Effector memory CD8-positive, alpha-beta T cell (primary cell): Measurements from ENCODE around the gene TEKTIP1.

Source experiments
- ATAC-seq: fragments of 150-1000 bp; cut with Tn5 transposase; replicated peaks from 2 replicates; pipeline ENCODE4 v1.10.0; 2021; ENCODE audit warnings: mild to moderate bottlenecking, moderate library complexity
- DNase-seq, 3 experiments: peaks; one replicate each; pipeline ENCODE4 v3.0.0; 2021
- H3K27ac Mint-ChIP-seq, 2 donors: one replicate each; pipeline ENCODE4 v1.8.0; 2022; ENCODE audit warnings: mild to moderate bottlenecking in 2 of 2, mixed read lengths in 2 of 2, moderate library complexity in 2 of 2
- H3K27me3 Mint-ChIP-seq, 2 donors: one replicate each; pipeline ENCODE4 v1.8.0; 2022; ENCODE audit warnings: mixed read lengths in 2 of 2
- H3K36me3 Mint-ChIP-seq: one replicate; pipeline ENCODE4 v1.8.0; 2022; ENCODE audit warnings: mild to moderate bottlenecking, moderate library complexity, mixed read lengths; ENCODE audit not compliant: insufficient read depth
- H3K4me1 Mint-ChIP-seq, 2 donors: one replicate each; pipeline ENCODE4 v1.8.0; 2022; ENCODE audit warnings: low read depth in 2 of 2, mixed read lengths in 2 of 2
- H3K4me3 Mint-ChIP-seq, 2 donors: one replicate each; pipeline ENCODE4 v1.8.0; 2022; ENCODE audit warnings: mild to moderate bottlenecking in 2 of 2, mixed read lengths in 2 of 2, moderate library complexity in 2 of 2
- H3K9me3 Mint-ChIP-seq, 2 donors: one replicate each; pipeline ENCODE4 v1.8.0; 2022; ENCODE audit warnings: mixed read lengths in 2 of 2

The TEKTIP1 gene

GRCh38 chr19:3533563-3534216, 5.3 kb upstream of the TEKTIP1 start:
- Mint-ChIP-seq H3K4me3 (no peak overlapping the region), H3K4me1 (peaks cover 3 to 5% of the 10 kb centered on the region in 2 donors), H3K27ac (peak overlapping the region; percentile 54 to 76), H3K27me3 (no peaks in the 10 kb centered on the region), H3K36me3 (peaks cover 58% of the 10 kb centered on the region), H3K9me3 (no peaks in the 10 kb centered on the region)
- ATAC-seq (no peak), DNase-seq (no peak)

- Mint-ChIP-seq H3K27ac (peak overlapping the region; percentile 56 to 76), H3K9me3 (no peaks in the 10 kb centered on the region), H3K36me3 (peaks cover 65% of the 10 kb centered on the region), H3K4me3 (no peak overlapping the region), H3K4me1 (peaks cover 3 to 5% of the 10 kb centered on the region in 2 donors), H3K27me3 (no peaks in the 10 kb centered on the region)
- ATAC-seq (no peak), DNase-seq (no peak)
Observed at GRCh38 chr19:3534375-3535234, 4.4 kb upstream of the TEKTIP1 start.

GRCh38 chr19:3535235-3535535, 3.8 kb upstream of the TEKTIP1 start:
- DNase-seq = no peak
- Mint-ChIP-seq H3K4me3 (no peak overlapping the region), H3K4me1 (peaks cover 3 to 5% of the 10 kb centered on the region in 2 donors), H3K27me3 (no peaks in the 10 kb centered on the region), H3K9me3 (no peaks in the 10 kb centered on the region), H3K36me3 (peaks cover 67% of the 10 kb centered on the region), H3K27ac (peak overlapping the region; percentile 56 to 76)
- ATAC-seq = no peak

- H3K4me3 Mint-ChIP-seq = no peak overlapping the region
- peaks cover 67% of the 10 kb centered on the region for H3K36me3 Mint-ChIP-seq
- no peaks in the 10 kb centered on the region for H3K9me3 Mint-ChIP-seq
- ATAC-seq = no peak
- no peaks in the 10 kb centered on the region for H3K27me3 Mint-ChIP-seq
- H3K4me1 Mint-ChIP-seq = peaks cover 3 to 5% of the 10 kb centered on the region in 2 donors
- peak overlapping the region; percentile 56 to 76 for H3K27ac Mint-ChIP-seq
- DNase-seq = no peak
Observed at GRCh38 chr19:3535563-3535965, 3.4 kb upstream of the TEKTIP1 start.

- ATAC-seq = no peak
- Mint-ChIP-seq H3K4me1 (peaks cover 3 to 5% of the 10 kb centered on the region in 2 donors), H3K27me3 (no peaks in the 10 kb centered on the region), H3K27ac (no peak overlapping the region), H3K9me3 (no peaks in the 10 kb centered on the region), H3K4me3 (no peak overlapping the region), H3K36me3 (peaks cover 67% of the 10 kb centered on the region)
- no peak for DNase-seq
Observed at GRCh38 chr19:3535981-3536380, 3.0 kb upstream of the TEKTIP1 start.

GRCh38 chr19:3536429-3537100, 2.4 kb upstream of the TEKTIP1 start:
- Mint-ChIP-seq H3K27me3 (no peaks in the 10 kb centered on the region), H3K27ac (no peak overlapping the region), H3K36me3 (peaks cover 63% of the 10 kb centered on the region), H3K9me3 (no peaks in the 10 kb centered on the region), H3K4me3 (no peak overlapping the region), H3K4me1 (peaks cover 3 to 5% of the 10 kb centered on the region in 2 donors)
- ATAC-seq (no peak), DNase-seq (no peak)

- peaks cover 60% of the 10 kb centered on the region for H3K36me3 Mint-ChIP-seq
- ATAC-seq (no peak), DNase-seq (no peak)
- peak overlapping the region in 1 of 2 donors; percentile 82 for H3K27ac Mint-ChIP-seq
- H3K4me1 Mint-ChIP-seq = peaks cover 3 to 5% of the 10 kb centered on the region in 2 donors
- no peaks in the 10 kb centered on the region for H3K9me3 Mint-ChIP-seq
- no peaks in the 10 kb centered on the region for H3K27me3 Mint-ChIP-seq
- H3K4me3 Mint-ChIP-seq = no peak overlapping the region
Observed at GRCh38 chr19:3537101-3537437, 1.9 kb upstream of the TEKTIP1 start.

- Mint-ChIP-seq H3K9me3 (no peaks in the 10 kb centered on the region), H3K27me3 (no peaks in the 10 kb centered on the region), H3K4me1 (peaks cover 3 to 5% of the 10 kb centered on the region in 2 donors), H3K27ac (peak overlapping the region in 1 of 2 donors; percentile 82), H3K4me3 (no peak overlapping the region), H3K36me3 (peaks cover 58% of the 10 kb centered on the region)
- ATAC-seq = no peak
- DNase-seq = no peak
Observed at GRCh38 chr19:3537438-3538240, 1.3 kb upstream of the TEKTIP1 start.

GRCh38 chr19:3538258-3538929, 580 bp upstream of the TEKTIP1 start:
- H3K27me3 Mint-ChIP-seq = no peaks in the 10 kb centered on the region
- H3K9me3 Mint-ChIP-seq = no peaks in the 10 kb centered on the region
- ATAC-seq = no peak
- no peak for DNase-seq
- peak overlapping the region in 1 of 2 donors; percentile 82 for H3K27ac Mint-ChIP-seq
- peaks cover 3 to 5% of the 10 kb centered on the region in 2 donors for H3K4me1 Mint-ChIP-seq
- peaks cover 51% of the 10 kb centered on the region for H3K36me3 Mint-ChIP-seq
- no peak overlapping the region for H3K4me3 Mint-ChIP-seq

GRCh38 chr19:3539756-3540118, 763 bp downstream of the TEKTIP1 start:
- Mint-ChIP-seq H3K4me3 (no peak overlapping the region), H3K36me3 (peaks cover 38% of the 10 kb centered on the region), H3K9me3 (no peaks in the 10 kb centered on the region), H3K27ac (peak overlapping the region in 1 of 2 donors; percentile 35), H3K27me3 (no peaks in the 10 kb centered on the region), H3K4me1 (peaks cover 3 to 5% of the 10 kb centered on the region in 2 donors)
- DNase-seq = no peak
- no peak for ATAC-seq

- Mint-ChIP-seq H3K4me1 (peaks cover 8% of the 10 kb centered on the region in 2 donors), H3K4me3 (no peak overlapping the region), H3K27ac (peak overlapping the region in 1 of 2 donors; percentile 32), H3K36me3 (peaks cover 29% of the 10 kb centered on the region), H3K27me3 (no peaks in the 10 kb centered on the region), H3K9me3 (no peaks in the 10 kb centered on the region)
- DNase-seq = no peak
- ATAC-seq = no peak
Observed at GRCh38 chr19:3543150-3544057, 4.4 kb downstream of the TEKTIP1 start.

GRCh38 chr19:3544058-3544376, 5.0 kb downstream of the TEKTIP1 start:
- H3K36me3 Mint-ChIP-seq = peaks cover 23% of the 10 kb centered on the region
- ATAC-seq = no peak

More at GRCh38 chr19:3544058-3544376, 5.0 kb downstream of the TEKTIP1 start:
- Mint-ChIP-seq H3K27me3 (no peaks in the 10 kb centered on the region), H3K9me3 (no peaks in the 10 kb centered on the region), H3K4me3 (no peak overlapping the region), H3K4me1 (peaks cover 8% of the 10 kb centered on the region in 2 donors), H3K27ac (peak overlapping the region in 1 of 2 donors; percentile 32)
- no peak for DNase-seq
